Activated B cell treated with CpG ODN at 0.5 μM for 24 hours (primary cell): Measurements from ENCODE around the gene FBXW7. TPM values are rescaled to one million over a fixed set of nuclear protein-coding genes. Genes with fewer than 3 reads are reported as not detected.

Source experiments
- ATAC-seq: fragments of 200-7000 bp; cut with Tn5 transposase; one replicate; pipeline ENCODE4 v1.10.0; 2021; ENCODE audit warnings: low read depth, mild to moderate bottlenecking, moderate library complexity
- CTCF ChIA-PET: fragments of 350-600 bp; sonication (Branson Sonifier 250); formaldehyde crosslinking; loops from one replicate; lab custom pipeline; 2021; ENCODE audit warnings: antibody characterized with exemption; lab: Charles Lee
- POLR2A ChIA-PET: fragments of 350-600 bp; sonication (Branson Sonifier 250); formaldehyde crosslinking; loops from one replicate; lab custom pipeline; 2021; ENCODE audit warnings: antibody characterized with exemption; lab: Charles Lee
- DNase-seq: peaks from one replicate; pipeline ENCODE4 v3.0.0; 2022
- H3K27ac Mint-ChIP-seq: one replicate; pipeline ENCODE4 v1.8.0; 2020; ENCODE audit warnings: mixed read lengths
- H3K27me3 Mint-ChIP-seq: one replicate; pipeline ENCODE4 v1.8.0; 2021; ENCODE audit warnings: mixed read lengths
- H3K36me3 Mint-ChIP-seq: one replicate; pipeline ENCODE4 v1.8.0; 2021; ENCODE audit warnings: low read depth, mixed read lengths
- H3K4me1 Mint-ChIP-seq: one replicate; pipeline ENCODE4 v1.8.0; 2021; ENCODE audit warnings: mixed read lengths
- H3K4me3 Mint-ChIP-seq: one replicate; pipeline ENCODE4 v1.8.0; 2020; ENCODE audit warnings: mild to moderate bottlenecking, mixed read lengths
- H3K9me3 Mint-ChIP-seq: one replicate; pipeline ENCODE4 v1.8.0; 2020; ENCODE audit warnings: mixed read lengths
- intact Hi-C: fragments of 100-400 bp; cut with micrococcal nuclease; formaldehyde crosslinking; loops from one replicate; pipeline ENCODE4 v1.15.1; 2024
- total RNA-seq: library from RNA; stranded (reverse); gene quantifications from 2 replicates; pipeline ENCODE4 v1.2.3, GENCODE V29; 2022
- TF ChIP-seq, protein P1 (sequence below): fragments of 200-600 bp; IDR thresholded peaks from one replicate; pipeline ENCODE4 v1.8.0; 2022; ENCODE audit warnings: antibody characterized with exemption, mild to moderate bottlenecking

Gene FBXW7
- total RNA-seq, 1 donor from 2014 or later: 96.5 TPM

- H3K27ac Mint-ChIP-seq: no peak overlapping the region
- peaks cover 25% of the 10 kb centered on the region for H3K4me1 Mint-ChIP-seq
- ATAC-seq (no peak), DNase-seq (no peak)
- no peaks in the 10 kb centered on the region for H3K27me3 Mint-ChIP-seq
- POLR2A ChIA-PET: no interaction called here
- no peak overlapping the region for H3K4me3 Mint-ChIP-seq
- CTCF ChIA-PET: no interaction called here
- H3K36me3 Mint-ChIP-seq: peaks cover 23% of the 10 kb centered on the region
- TF ChIP-seq, protein P1, sequence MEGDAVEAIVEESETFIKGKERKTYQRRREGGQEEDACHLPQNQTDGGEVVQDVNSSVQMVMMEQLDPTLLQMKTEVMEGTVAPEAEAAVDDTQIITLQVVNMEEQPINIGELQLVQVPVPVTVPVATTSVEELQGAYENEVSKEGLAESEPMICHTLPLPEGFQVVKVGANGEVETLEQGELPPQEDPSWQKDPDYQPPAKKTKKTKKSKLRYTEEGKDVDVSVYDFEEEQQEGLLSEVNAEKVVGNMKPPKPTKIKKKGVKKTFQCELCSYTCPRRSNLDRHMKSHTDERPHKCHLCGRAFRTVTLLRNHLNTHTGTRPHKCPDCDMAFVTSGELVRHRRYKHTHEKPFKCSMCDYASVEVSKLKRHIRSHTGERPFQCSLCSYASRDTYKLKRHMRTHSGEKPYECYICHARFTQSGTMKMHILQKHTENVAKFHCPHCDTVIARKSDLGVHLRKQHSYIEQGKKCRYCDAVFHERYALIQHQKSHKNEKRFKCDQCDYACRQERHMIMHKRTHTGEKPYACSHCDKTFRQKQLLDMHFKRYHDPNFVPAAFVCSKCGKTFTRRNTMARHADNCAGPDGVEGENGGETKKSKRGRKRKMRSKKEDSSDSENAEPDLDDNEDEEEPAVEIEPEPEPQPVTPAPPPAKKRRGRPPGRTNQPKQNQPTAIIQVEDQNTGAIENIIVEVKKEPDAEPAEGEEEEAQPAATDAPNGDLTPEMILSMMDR: no peak
- intact Hi-C loops: no loop called here
- no peaks in the 10 kb centered on the region for H3K9me3 Mint-ChIP-seq
Observed at GRCh38 chr4:152363086-152363485, 172.8 kb downstream of the FBXW7 start.

GRCh38 chr4:152360045-152360410 is 175.9 kb downstream of the FBXW7 start:
- ATAC-seq: no peak
- Mint-ChIP-seq H3K4me1 (peaks cover 21% of the 10 kb centered on the region), H3K36me3 (peaks cover 13% of the 10 kb centered on the region), H3K9me3 (no peaks in the 10 kb centered on the region), H3K27ac (no peak overlapping the region), H3K4me3 (no peak overlapping the region), H3K27me3 (no peaks in the 10 kb centered on the region)
- intact Hi-C loops: no loop called here
- DNase-seq: no peak
- TF ChIP-seq, protein P1: no peak
- ChIA-PET POLR2A (no interaction called here), CTCF (no interaction called here)

DNA sequence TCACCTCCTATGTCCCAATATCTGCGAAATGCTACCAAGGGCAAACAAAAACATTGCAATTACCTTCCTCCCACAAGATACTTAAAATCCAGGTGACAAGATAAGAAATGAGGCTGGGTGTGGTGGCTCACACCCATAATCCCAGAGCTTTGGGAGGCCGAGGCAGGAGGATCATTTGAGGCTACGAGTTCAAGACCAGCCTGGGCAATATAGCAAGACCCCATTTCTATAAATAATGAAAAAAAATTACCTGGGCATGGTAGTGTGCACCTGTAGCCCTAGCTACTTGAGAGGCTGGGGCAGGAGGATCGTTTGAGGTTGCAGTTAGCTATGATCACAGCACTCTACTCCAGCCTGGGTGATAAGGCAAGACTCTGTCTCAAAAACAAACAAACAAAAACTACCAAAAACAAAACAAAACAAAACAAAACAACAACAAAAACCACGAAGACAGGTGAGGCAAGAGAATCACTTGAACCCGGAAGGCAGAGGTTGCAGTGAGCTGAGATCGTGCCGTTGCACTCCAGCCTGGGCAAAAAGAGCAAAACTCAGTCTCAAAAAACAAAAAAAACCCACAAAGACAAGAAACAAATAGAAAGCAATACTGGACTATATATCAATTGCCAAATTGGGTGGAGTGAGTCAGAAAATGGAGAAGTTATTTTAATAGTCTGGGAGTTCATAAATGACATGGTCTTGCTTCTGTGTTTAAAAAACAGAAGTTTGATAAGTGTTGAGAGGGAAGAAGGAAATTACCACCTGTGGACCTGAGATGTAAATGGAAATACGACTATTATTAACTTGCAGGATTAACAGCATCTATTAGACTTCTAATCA is 176.5 kb downstream of the FBXW7 start:
- intact Hi-C loops: no loop called here
- Mint-ChIP-seq H3K9me3 (no peaks in the 10 kb centered on the region), H3K27me3 (no peaks in the 10 kb centered on the region), H3K27ac (no peak overlapping the region), H3K36me3 (peaks cover 8% of the 10 kb centered on the region), H3K4me1 (peaks cover 18% of the 10 kb centered on the region), H3K4me3 (no peak overlapping the region)
- no peak for DNase-seq
- POLR2A ChIA-PET: no interaction called here
- CTCF ChIA-PET: no interaction called here
- TF ChIP-seq, protein P1: no peak
- ATAC-seq: no peak

DNA sequence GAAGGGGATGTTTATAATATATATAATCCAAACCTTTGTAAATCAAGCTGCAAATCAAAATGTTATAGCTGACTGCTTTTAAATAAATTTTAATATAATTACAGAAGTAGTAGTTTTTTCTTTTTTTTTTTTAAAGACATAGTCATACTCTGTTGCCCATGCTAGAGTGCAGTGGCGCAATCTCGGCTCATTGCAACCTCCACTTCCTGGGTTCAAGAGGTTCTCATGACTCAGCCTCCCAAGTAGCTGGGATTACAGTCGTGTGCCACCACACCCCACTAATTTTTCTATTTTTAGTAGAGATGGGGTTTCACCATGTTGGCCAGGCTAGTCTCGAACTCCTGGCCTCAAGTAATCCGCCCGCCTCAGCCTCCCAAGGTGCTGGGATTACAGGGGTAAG is 178.7 kb downstream of the FBXW7 start:
- Mint-ChIP-seq H3K27me3 (no peaks in the 10 kb centered on the region), H3K36me3 (no peaks in the 10 kb centered on the region), H3K4me1 (peaks cover 28% of the 10 kb centered on the region), H3K9me3 (no peaks in the 10 kb centered on the region), H3K4me3 (no peak overlapping the region), H3K27ac (no peak overlapping the region)
- intact Hi-C loops: no loop called here
- ATAC-seq (no peak), DNase-seq (no peak)
- TF ChIP-seq, protein P1: no peak
- POLR2A ChIA-PET: interaction anchor here (0.7 kb wide), 1 partner anchor 24 kb away, joined by 3 read pairs; no protein-coding TSS in a partner anchor
- CTCF ChIA-PET: no interaction called here

GRCh38 chr4:152356428-152357034 is 179.4 kb downstream of the FBXW7 start:
- POLR2A ChIA-PET: no interaction called here
- TF ChIP-seq, protein P1: no peak
- CTCF ChIA-PET: no interaction called here
- DNase-seq: no peak
- Mint-ChIP-seq H3K27ac (no peak overlapping the region), H3K27me3 (no peaks in the 10 kb centered on the region), H3K4me1 (peaks cover 30% of the 10 kb centered on the region), H3K4me3 (no peak overlapping the region), H3K36me3 (no peaks in the 10 kb centered on the region), H3K9me3 (no peaks in the 10 kb centered on the region)
- intact Hi-C loops: no loop called here
- no peak for ATAC-seq
